Activated T-helper 1 cell treated with anti-CD3 and anti-CD28 coated beads, Interleukin-12 subunit alpha, Interleukin-12 subunit beta, Interleukin-2, Interleukin-4 antibody, amounts not matched to agents 30 ng/mL and 10 ng/mL and 1 ng/mL, durations not matched to agents 14 hours and 24 hours and 36 hours (primary cell): ENCODE data around the gene WDR20. TPM values are rescaled to one million over a fixed set of nuclear protein-coding genes. Genes with fewer than 3 reads are reported as not detected.

Experiments used
- DNase-seq: peaks from one replicate; pipeline ENCODE4 v3.0.0; 2021; ENCODE audit warnings: low spot score
- H3K27ac Mint-ChIP-seq: one replicate; pipeline ENCODE4 v1.8.0; 2021; ENCODE audit warnings: mild to moderate bottlenecking, mixed read lengths
- H3K27me3 Mint-ChIP-seq: one replicate; pipeline ENCODE4 v1.8.0; 2022; ENCODE audit warnings: mild to moderate bottlenecking, moderate library complexity, mixed read lengths; ENCODE audit not compliant: insufficient read depth
- H3K36me3 Mint-ChIP-seq: one replicate; pipeline ENCODE4 v1.8.0; 2021; ENCODE audit warnings: low read depth, mixed read lengths
- H3K4me1 Mint-ChIP-seq: one replicate; pipeline ENCODE4 v1.8.0; 2021; ENCODE audit warnings: low read depth, mixed read lengths
- H3K4me3 Mint-ChIP-seq: one replicate; pipeline ENCODE4 v1.8.0; 2021; ENCODE audit warnings: mild to moderate bottlenecking, moderate library complexity, mixed read lengths
- H3K9me3 Mint-ChIP-seq: one replicate; pipeline ENCODE4 v1.8.0; 2021; ENCODE audit warnings: mixed read lengths
- intact Hi-C: fragments of 100-400 bp; cut with micrococcal nuclease; formaldehyde crosslinking; loops from one replicate; pipeline ENCODE4 v1.15.1; 2024
- total RNA-seq: library from RNA; stranded (reverse); gene quantifications from 2 replicates; pipeline ENCODE4 v1.2.3, GENCODE V29; 2022

WDR20 gene
- total RNA-seq, 1 donor from 2014 or later = 33.9 TPM

GRCh38 chr14:102248121-102248520 lies 108.4 kb downstream of the WDR20 start:
- Mint-ChIP-seq H3K27me3 (peaks cover 2% of the 10 kb centered on the region), H3K4me1 (no peaks in the 10 kb centered on the region), H3K27ac (no peak overlapping the region)

GRCh38 chr14:102249041-102249440 lies 109.3 kb downstream of the WDR20 start:
- intact Hi-C loops = no loop called here
- Mint-ChIP-seq H3K36me3 (no peaks in the 10 kb centered on the region), H3K27me3 (peaks cover 2% of the 10 kb centered on the region), H3K9me3 (no peaks in the 10 kb centered on the region), H3K4me3 (no peak overlapping the region), H3K27ac (no peak overlapping the region), H3K4me1 (no peaks in the 10 kb centered on the region)
- DNase-seq = no peak

More at GRCh38 chr14:102248121-102248520, 108.4 kb downstream of the WDR20 start:
- intact Hi-C loops = no loop called here
- H3K36me3 Mint-ChIP-seq = no peaks in the 10 kb centered on the region
- no peak for DNase-seq
- H3K9me3 Mint-ChIP-seq = no peaks in the 10 kb centered on the region
- H3K4me3 Mint-ChIP-seq = no peak overlapping the region

- Mint-ChIP-seq H3K9me3 (no peaks in the 10 kb centered on the region), H3K4me1 (no peaks in the 10 kb centered on the region), H3K27ac (no peak overlapping the region), H3K27me3 (peaks cover 2% of the 10 kb centered on the region), H3K36me3 (no peaks in the 10 kb centered on the region), H3K4me3 (no peak overlapping the region)
- no peak for DNase-seq
- intact Hi-C loops = no loop called here
Measured at GRCh38 chr14:102249981-102250380, 110.3 kb downstream of the WDR20 start.

- DNase-seq = no peak
- H3K27me3 Mint-ChIP-seq = peaks cover 2% of the 10 kb centered on the region
- intact Hi-C loops = no loop called here
- H3K9me3 Mint-ChIP-seq = no peaks in the 10 kb centered on the region
- H3K27ac Mint-ChIP-seq = no peak overlapping the region
- no peak overlapping the region for H3K4me3 Mint-ChIP-seq
- no peaks in the 10 kb centered on the region for H3K36me3 Mint-ChIP-seq
- H3K4me1 Mint-ChIP-seq = no peaks in the 10 kb centered on the region
Measured at GRCh38 chr14:102250636-102251035, 110.9 kb downstream of the WDR20 start.

GRCh38 chr14:102251161-102251560 lies 111.5 kb downstream of the WDR20 start:
- no peaks in the 10 kb centered on the region for H3K36me3 Mint-ChIP-seq
- H3K27me3 Mint-ChIP-seq = peaks cover 2% of the 10 kb centered on the region
- no peak overlapping the region for H3K27ac Mint-ChIP-seq
- no peaks in the 10 kb centered on the region for H3K4me1 Mint-ChIP-seq
- intact Hi-C loops = no loop called here
- DNase-seq = no peak
- no peak overlapping the region for H3K4me3 Mint-ChIP-seq
- no peaks in the 10 kb centered on the region for H3K9me3 Mint-ChIP-seq

GRCh38 chr14:102252834-102253801 lies 113.4 kb downstream of the WDR20 start:
- H3K36me3 Mint-ChIP-seq = no peaks in the 10 kb centered on the region
- DNase-seq = no peak
- intact Hi-C loops = no loop called here
- no peak overlapping the region for H3K27ac Mint-ChIP-seq
- H3K27me3 Mint-ChIP-seq = peaks cover 2% of the 10 kb centered on the region
- H3K4me3 Mint-ChIP-seq = no peak overlapping the region
- no peaks in the 10 kb centered on the region for H3K9me3 Mint-ChIP-seq
- no peaks in the 10 kb centered on the region for H3K4me1 Mint-ChIP-seq

GRCh38 chr14:102255401-102256190 lies 115.9 kb downstream of the WDR20 start:
- no peak overlapping the region for H3K4me3 Mint-ChIP-seq
- H3K27ac Mint-ChIP-seq = no peak overlapping the region
- DNase-seq = no peak
- H3K4me1 Mint-ChIP-seq = no peaks in the 10 kb centered on the region
- H3K36me3 Mint-ChIP-seq = no peaks in the 10 kb centered on the region
- intact Hi-C loops = no loop called here
- H3K27me3 Mint-ChIP-seq = peaks cover 2% of the 10 kb centered on the region
- no peaks in the 10 kb centered on the region for H3K9me3 Mint-ChIP-seq

GRCh38 chr14:102256716-102257115 lies 117.0 kb downstream of the WDR20 start:
- Mint-ChIP-seq H3K27ac (no peak overlapping the region), H3K36me3 (no peaks in the 10 kb centered on the region), H3K4me3 (no peak overlapping the region), H3K4me1 (no peaks in the 10 kb centered on the region), H3K27me3 (peaks cover 2% of the 10 kb centered on the region), H3K9me3 (no peaks in the 10 kb centered on the region)
- intact Hi-C loops = no loop called here
- no peak for DNase-seq

GRCh38 chr14:102258136-102258535 lies 118.4 kb downstream of the WDR20 start:
- intact Hi-C loops = no loop called here
- no peaks in the 10 kb centered on the region for H3K4me1 Mint-ChIP-seq

More at GRCh38 chr14:102258136-102258535, 118.4 kb downstream of the WDR20 start:
- Mint-ChIP-seq H3K27me3 (no peaks in the 10 kb centered on the region), H3K9me3 (no peaks in the 10 kb centered on the region), H3K4me3 (no peak overlapping the region), H3K36me3 (no peaks in the 10 kb centered on the region), H3K27ac (no peak overlapping the region)
- DNase-seq = no peak

Other genes with a start within 250 kb of the WDR20 start
- 241 and 254 TPM in 2 replicates for gene DYNC1H1, start 175.3 kb upstream of the WDR20 start, total RNA-seq
- 993 and 995 TPM in 2 replicates for gene HSP90AA1, start 52.9 kb upstream of the WDR20 start, total RNA-seq
- gene MOK, start 165.3 kb downstream of the WDR20 start, total RNA-seq = 6.0 and 7.0 TPM in 2 replicates
- gene ZNF839, start 179.8 kb downstream of the WDR20 start, total RNA-seq = 17.7 and 19.5 TPM in 2 replicates
- 39.6 and 42.5 TPM in 2 replicates for gene CINP, start 223.0 kb downstream of the WDR20 start, total RNA-seq
- gene TECPR2, start 223.0 kb downstream of the WDR20 start, total RNA-seq = 9.5 and 10.1 TPM in 2 replicates